GM12878 (cell line): Measurements from ENCODE around the gene PDK1. TPM values are rescaled to one million over a fixed set of nuclear protein-coding genes. Genes with fewer than 3 reads are reported as not detected.

Experiments used
- ATAC-seq: fragments of 200-7000 bp; cut with Tn5 transposase; 3 replicates; pipeline ENCODE4 v1.9.1; 2020; ENCODE audit warnings: mild to moderate bottlenecking, moderate library complexity
- BruUV-seq: library from RNA; stranded (reverse); fragments of 400-500 nt; replicated peaks from 2 replicates; lab custom pipeline; 2021; lab: Mats Ljungman, UMichigan
- CTCF ChIA-PET: fragments of 300-600 bp; sonication (Branson Sonifier 250); formaldehyde crosslinking; extraction: SDS; loops from one replicate; lab custom pipeline; 2021; ENCODE audit warnings: inconsistent platforms; lab: Yijun Ruan, JAX
- POLR2A ChIA-PET: fragments of 350-600 bp; formaldehyde crosslinking; extraction: SDS; loops from one replicate; lab custom pipeline; 2021; ENCODE audit warnings: inconsistent platforms; lab: Charles Lee
- RAD21 ChIA-PET: fragments of 300-600 bp; sonication (Branson Sonifier 250); formaldehyde crosslinking; loops from one replicate; lab custom pipeline; 2023; ENCODE audit warnings: antibody characterized with exemption; ENCODE audit not compliant: unreplicated experiment; lab: Charles Lee
- SMC1A ChIA-PET: fragments of 300-600 bp; sonication (Branson Sonifier 250); formaldehyde crosslinking; loops from one replicate; lab custom pipeline; 2023; ENCODE audit not compliant: unreplicated experiment, uncharacterized antibody; lab: Charles Lee
- DNase-seq: peaks from one replicate; pipeline ENCODE4 v3.0.0-alpha.2; 2011; ENCODE audit warnings: low read depth, low spot score
- FAIRE-seq: peaks from 3 replicates; lab custom pipeline; 2011; peaks lifted over from hg19 to GRCh38; lab: Jason Lieb, UNC
- H2AFZ ChIP-seq: 2 replicates; pipeline ENCODE4 v1.6.0; 2011; ENCODE audit warnings: low read depth, low read length, control low read depth; ENCODE audit not compliant: control insufficient read depth
- H3K27ac ChIP-seq: 2 replicates; pipeline ENCODE4 v1.5.1; 2011; ENCODE audit warnings: control low read depth; ENCODE audit not compliant: control insufficient read depth, insufficient read depth
- H3K27me3 ChIP-seq, 2 experiments: replicated peaks in 1 of 2; 2 replicates each; pipeline versions ENCODE4 v1.6.0 to v1.6.1; 2011; ENCODE audit warnings: low read length in 1 of 2; ENCODE audit not compliant: control insufficient read depth in 2 of 2, insufficient read depth in 2 of 2
- H3K36me3 ChIP-seq, 2 experiments: 2 replicates each; pipeline ENCODE4 v1.5.1; 2011; ENCODE audit warnings: low read length in 1 of 2; ENCODE audit not compliant: control insufficient read depth in 2 of 2, insufficient read depth in 2 of 2
- H3K4me1 ChIP-seq: 2 replicates; pipeline ENCODE4 v1.6.1; 2011; ENCODE audit warnings: mild to moderate bottlenecking, low read length, moderate library complexity, mixed read lengths; ENCODE audit not compliant: control insufficient read depth, insufficient read depth
- H3K4me2 ChIP-seq: 2 replicates; pipeline ENCODE4 v1.6.0; 2011; ENCODE audit warnings: control low read depth; ENCODE audit not compliant: control insufficient read depth, insufficient read depth
- H3K4me3 ChIP-seq: fragments of 200-600 bp; sonication (generic); 2 replicates; pipeline ENCODE4 v1.5.1; 2016
- H3K79me2 ChIP-seq: 2 replicates; pipeline ENCODE4 v1.6.0; 2011; ENCODE audit warnings: low read length; ENCODE audit not compliant: control insufficient read depth, insufficient read depth
- H3K9ac ChIP-seq: 2 replicates; pipeline ENCODE4 v1.8.0; 2011; ENCODE audit warnings: low read length, control low read depth, mixed read lengths; ENCODE audit not compliant: control insufficient read depth, insufficient read depth
- H3K9me3 ChIP-seq: replicated peaks from 3 replicates; pipeline ENCODE4 v1.5.1; 2011; ENCODE audit warnings: mild to moderate bottlenecking, low read length; ENCODE audit not compliant: control insufficient read depth, insufficient read depth
- H4K20me1 ChIP-seq: 2 replicates; pipeline ENCODE4 v1.6.0; 2011; ENCODE audit not compliant: control insufficient read depth, insufficient read depth
- BCL11A ChIP-seq: IDR thresholded peaks from 2 replicates; pipeline ENCODE4 v1.6.1; 2011; ENCODE audit warnings: low read depth, low read length
- BRCA1 ChIP-seq: IDR thresholded peaks from 2 replicates; pipeline ENCODE4 v1.6.1; 2011; ENCODE audit warnings: low read depth, low read length, improper control_type of control experiment
- CEBPZ ChIP-seq: fragments of 150-350 bp; IDR thresholded peaks from 2 replicates; pipeline ENCODE4 v1.6.1; 2016; ENCODE audit warnings: low read depth, low read length
- CHD2 ChIP-seq: IDR thresholded peaks from 2 replicates; pipeline ENCODE4 v1.6.1; 2011; ENCODE audit warnings: low read depth, low read length, improper control_type of control experiment, borderline replicate concordance
- ETV6 ChIP-seq, 2 experiments: fragments of 450-650 bp in 1 of 2; IDR thresholded peaks in 1 of 2; conservative IDR thresholded peaks in 1 of 2; 2 replicates each; pipeline ENCODE4 v1.6.1; 2014; ENCODE audit warnings: antibody characterized with exemption in 1 of 2, borderline replicate concordance in 1 of 2, low read depth in 1 of 2, mild to moderate bottlenecking in 1 of 2, moderate library complexity in 1 of 2
- FOS ChIP-seq: IDR thresholded peaks from 3 replicates; pipeline ENCODE4 v1.6.1; 2011; ENCODE audit warnings: borderline replicate concordance; ENCODE audit not compliant: insufficient read length; ENCODE audit errors: extremely low read depth
- SIN3A ChIP-seq: IDR thresholded peaks from 2 replicates; pipeline ENCODE4 v1.6.1; 2012; ENCODE audit warnings: low read depth, low read length, improper control_type of control experiment
- STAT1 ChIP-seq: fragments of 450-650 bp; conservative IDR thresholded peaks from 2 replicates; pipeline ENCODE4 v1.6.1; 2014; ENCODE audit warnings: antibody characterized with exemption, mild to moderate bottlenecking
- TCF12 ChIP-seq: IDR thresholded peaks from 2 replicates; pipeline ENCODE4 v1.6.1; 2011; ENCODE audit warnings: low read depth, mild to moderate bottlenecking, low read length
- ZZZ3 ChIP-seq: IDR thresholded peaks from 2 replicates; pipeline ENCODE4 v1.6.1; 2011; ENCODE audit warnings: low read depth; ENCODE audit not compliant: control insufficient read depth, insufficient read length
- WGBS: methylation state at CpG from one replicate; pipeline ENCODE4 v1.1.6; 2016; ENCODE audit warnings: low lambda C conversion rate; ENCODE audit not compliant: insufficient replicate concordance, insufficient coverage; ENCODE audit errors: missing lambda C conversion rate; 5-methylcytosine and 5-hydroxymethylcytosine counted together
- in situ Hi-C: fragments of 300-500 bp; cut with MboI; formaldehyde crosslinking; loops from 9 replicates; pipeline ENCODE4 v1.14.3; 2018; ENCODE audit warnings: mixed read lengths
- intact Hi-C: fragments of 100-400 bp; cut with micrococcal nuclease; formaldehyde crosslinking; loops from one replicate; pipeline ENCODE4 v1.14.2; 2022; ENCODE audit not compliant: unreplicated experiment
- polyA plus RNA-seq, 11 experiments: library from polyadenylated mRNA; depleted of rRNA in 4 of 11; unstranded in 6 of 11; stranded (reverse) in 5 of 11; fragments of >200 nt; fragmentation: Nextera tagmentation in 4 of 11; fragmentation: Illumina TruSeq in 1 of 11; extraction: Ambion mirVana in 4 of 11; extraction: Trizol in 1 of 11; gene quantifications; 1 replicate in 1 of 11; 2 replicates in 10 of 11; pipeline versions ENCODE4 v1.2.1 to v1.2.3, GENCODE V29; 2011 to 2016; ENCODE audit warnings: inconsistent platforms in 2 of 11, missing spikeins in 2 of 11, low read depth in 1 of 11
- total RNA-seq, 4 experiments: library from RNA; depleted of rRNA in 3 of 4; stranded (reverse); fragments of >200 nt in 3 of 4; fragmentation: Illumina TruSeq in 1 of 4; extraction: Trizol in 1 of 4; gene quantifications; 2 replicates each; pipeline versions ENCODE4 v1.2.1 to v1.2.3, GENCODE V29; 2013 to 2021

Gene PDK1
- total and polyA plus RNA-seq, 10 of the 15 experiments (the other 5 are each of a cell fraction or from before 2014, with no cell fraction given) = 5.3 to 128 (median 17.1) TPM

GRCh38 chr2:172643142-172643541 lies 87.3 kb downstream of the PDK1 start:
- WGBS = 19% methylated on average over 6 of the region's 6 CpGs

More at GRCh38 chr2:172643142-172643541, 87.3 kb downstream of the PDK1 start:
- no peaks in the 10 kb centered on the region for H3K36me3 ChIP-seq
- ChIA-PET SMC1A (interaction anchor here (0.6 kb wide), 1 partner anchor 412 kb away, joined by 3 read pairs; no protein-coding TSS in a partner anchor), POLR2A (no interaction called here), CTCF (no interaction called here), RAD21 (no interaction called here)
- TF ChIP-seq BRCA1 (no peak), SIN3A (no peak), ETV6 (conservative IDR thresholded peaks at IDR 0.05 in 1 of 2, IDR thresholded peaks at IDR 0.05 in 1 of 2; ENCODE audit: borderline replicate concordance in 1 of 2, low read depth in 1 of 2) (no peak), BCL11A (no peak), TCF12 (no peak), CHD2 (no peak), ZZZ3 (no peak), FOS (no peak), STAT1 (no peak), CEBPZ (no peak)
- no peaks in the 10 kb centered on the region; the same call in 2 of the 3 replicates for H3K9me3 ChIP-seq
- H3K9ac ChIP-seq = no peak overlapping the region
- in situ Hi-C loops (no loop called here), intact Hi-C loops (no loop called here)
- no peak overlapping the region for H3K4me3 ChIP-seq
- no peak for ATAC-seq
- DNase-seq = no peak
- no peaks in the 10 kb centered on the region for H3K4me1 ChIP-seq
- H3K27me3 ChIP-seq = no peaks in the 10 kb centered on the region
- BruUV-seq = no TSS peak
- H3K27ac ChIP-seq = no peak overlapping the region
- H4K20me1 ChIP-seq = no peaks in the 10 kb centered on the region
- H3K79me2 ChIP-seq = no peaks in the 10 kb centered on the region
- no peak overlapping the region for H3K4me2 ChIP-seq
- no peak overlapping the region for H2AFZ ChIP-seq
- FAIRE-seq = no peak
